OCI-LY3 (cell line): ENCODE results near the gene OR7A5.
"Not testable (repeated sequence)": the region's sequence is repeated elsewhere in the genome, so short reads cannot be mapped to it uniquely, and the experiment has no call there.

Experiments used
- H2AFZ ChIP-seq: fragments of 200-600, 300-600 bp; shearing (Covaris generic); 2 replicates; pipeline ENCODE4 v1.6.0; 2014; ENCODE audit warnings: antibody characterized with exemption, low read depth, low read length
- H3K27ac ChIP-seq: fragments of 200-600, 300-600 bp; sonication (generic); 2 replicates; pipeline ENCODE4 v1.5.1; 2014; ENCODE audit warnings: mild to moderate bottlenecking, low read length, moderate library complexity, mixed read lengths
- H3K27me3 ChIP-seq: fragments of 200-600, 300-600 bp; sonication (generic); 2 replicates; pipeline ENCODE4 v1.6.1; 2014; ENCODE audit warnings: low read depth, low read length, mixed read lengths
- H3K36me3 ChIP-seq: fragments of 200-600, 300-600 bp; sonication (generic); replicated peaks from 2 replicates; pipeline ENCODE3; 2014; ENCODE audit warnings: low read depth, low read length, mixed read lengths
- H3K4me1 ChIP-seq: fragments of 300-600, 200-600 bp; sonication (generic); 2 replicates; pipeline ENCODE4 v1.6.1; 2014; ENCODE audit warnings: low read length, mixed read lengths
- H3K4me2 ChIP-seq: fragments of 200-600, 300-600 bp; sonication (generic); 2 replicates; pipeline ENCODE4 v1.6.1; 2014; ENCODE audit warnings: low read length, mixed read lengths
- H3K4me3 ChIP-seq: fragments of 300-600, 200-600 bp; sonication (generic); 2 replicates; pipeline ENCODE4 v1.5.1; 2014; ENCODE audit warnings: antibody characterized with exemption, mild to moderate bottlenecking, low read length, moderate library complexity
- H3K79me2 ChIP-seq: fragments of 300-600, 200-600 bp; shearing (Covaris generic); 2 replicates; pipeline ENCODE4 v1.6.1; 2014; ENCODE audit warnings: mild to moderate bottlenecking, low read length, mixed read lengths
- H3K9ac ChIP-seq: fragments of 300-600, 200-600 bp; shearing (Covaris generic); 2 replicates; pipeline ENCODE4 v1.6.0; 2014; ENCODE audit warnings: mild to moderate bottlenecking, low read length, moderate library complexity
- H3K9me3 ChIP-seq: fragments of 200-600, 300-600 bp; shearing (Covaris generic); 2 replicates; pipeline ENCODE4 v1.6.1; 2014; ENCODE audit warnings: low read length, mixed read lengths; ENCODE audit not compliant: insufficient read depth
- H4K20me1 ChIP-seq: fragments of 200-600, 300-600 bp; sonication (generic); 2 replicates; pipeline ENCODE4 v1.6.1; 2016; ENCODE audit warnings: low read length, mixed read lengths; ENCODE audit not compliant: insufficient read depth
- EZH2phosphoT487 ChIP-seq: fragments of 200-600 bp; shearing (Covaris generic); IDR thresholded peaks from 2 replicates; pipeline ENCODE4 v1.6.1; 2018; ENCODE audit warnings: antibody characterized with exemption, mixed run types, low read depth
- TF ChIP-seq, protein P1 (sequence below): fragments of 200-600, 300-600 bp; sonication (generic); IDR thresholded peaks from 2 replicates; pipeline ENCODE4 v1.5.1; 2014; ENCODE audit warnings: antibody characterized with exemption, low read length, low read depth

The OR7A5 gene

DNA sequence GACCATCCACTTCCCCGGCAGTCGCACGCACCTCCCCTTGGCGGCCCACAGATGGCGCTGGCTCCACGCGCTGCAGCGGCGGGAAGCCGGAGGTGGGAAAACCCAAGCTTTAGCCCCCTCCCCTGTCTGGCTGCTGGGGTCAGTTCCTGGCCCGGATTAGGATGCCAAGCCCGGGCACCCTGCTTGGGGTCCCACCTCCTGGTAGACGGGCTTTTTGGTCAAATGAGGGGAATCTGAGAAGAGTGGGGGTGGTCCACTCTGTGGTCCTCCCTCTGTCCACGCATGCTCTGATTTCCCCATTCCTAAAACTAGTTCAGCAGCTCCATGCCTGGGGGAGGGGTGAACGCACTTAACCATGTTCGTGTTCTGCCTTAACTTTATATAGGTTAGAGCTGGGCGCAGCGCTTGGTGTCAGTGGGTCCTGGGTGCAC, 48.5 kb downstream of the OR7A5 start:
- Histone ChIP-seq H3K9me3 (no peaks in the 10 kb centered on the region), H3K4me2 (peak overlapping the region; percentile 17), H3K9ac (no peak overlapping the region), H3K27me3 (peaks cover 6% of the 10 kb centered on the region; the same call in 1 of the 2 replicates), H4K20me1 (no peaks in the 10 kb centered on the region), H3K27ac (no peak overlapping the region), H2AFZ (peak overlapping the region; percentile 64; the same call in 1 of the 2 replicates), H3K79me2 (no peaks in the 10 kb centered on the region), H3K36me3 (no peaks in the 10 kb centered on the region), H3K4me1 (no peaks in the 10 kb centered on the region), H3K4me3 (no peak overlapping the region)
- no peak for TF ChIP-seq EZH2phosphoT487
- TF ChIP-seq, protein P1, sequence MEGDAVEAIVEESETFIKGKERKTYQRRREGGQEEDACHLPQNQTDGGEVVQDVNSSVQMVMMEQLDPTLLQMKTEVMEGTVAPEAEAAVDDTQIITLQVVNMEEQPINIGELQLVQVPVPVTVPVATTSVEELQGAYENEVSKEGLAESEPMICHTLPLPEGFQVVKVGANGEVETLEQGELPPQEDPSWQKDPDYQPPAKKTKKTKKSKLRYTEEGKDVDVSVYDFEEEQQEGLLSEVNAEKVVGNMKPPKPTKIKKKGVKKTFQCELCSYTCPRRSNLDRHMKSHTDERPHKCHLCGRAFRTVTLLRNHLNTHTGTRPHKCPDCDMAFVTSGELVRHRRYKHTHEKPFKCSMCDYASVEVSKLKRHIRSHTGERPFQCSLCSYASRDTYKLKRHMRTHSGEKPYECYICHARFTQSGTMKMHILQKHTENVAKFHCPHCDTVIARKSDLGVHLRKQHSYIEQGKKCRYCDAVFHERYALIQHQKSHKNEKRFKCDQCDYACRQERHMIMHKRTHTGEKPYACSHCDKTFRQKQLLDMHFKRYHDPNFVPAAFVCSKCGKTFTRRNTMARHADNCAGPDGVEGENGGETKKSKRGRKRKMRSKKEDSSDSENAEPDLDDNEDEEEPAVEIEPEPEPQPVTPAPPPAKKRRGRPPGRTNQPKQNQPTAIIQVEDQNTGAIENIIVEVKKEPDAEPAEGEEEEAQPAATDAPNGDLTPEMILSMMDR = peak; percentile 74

DNA sequence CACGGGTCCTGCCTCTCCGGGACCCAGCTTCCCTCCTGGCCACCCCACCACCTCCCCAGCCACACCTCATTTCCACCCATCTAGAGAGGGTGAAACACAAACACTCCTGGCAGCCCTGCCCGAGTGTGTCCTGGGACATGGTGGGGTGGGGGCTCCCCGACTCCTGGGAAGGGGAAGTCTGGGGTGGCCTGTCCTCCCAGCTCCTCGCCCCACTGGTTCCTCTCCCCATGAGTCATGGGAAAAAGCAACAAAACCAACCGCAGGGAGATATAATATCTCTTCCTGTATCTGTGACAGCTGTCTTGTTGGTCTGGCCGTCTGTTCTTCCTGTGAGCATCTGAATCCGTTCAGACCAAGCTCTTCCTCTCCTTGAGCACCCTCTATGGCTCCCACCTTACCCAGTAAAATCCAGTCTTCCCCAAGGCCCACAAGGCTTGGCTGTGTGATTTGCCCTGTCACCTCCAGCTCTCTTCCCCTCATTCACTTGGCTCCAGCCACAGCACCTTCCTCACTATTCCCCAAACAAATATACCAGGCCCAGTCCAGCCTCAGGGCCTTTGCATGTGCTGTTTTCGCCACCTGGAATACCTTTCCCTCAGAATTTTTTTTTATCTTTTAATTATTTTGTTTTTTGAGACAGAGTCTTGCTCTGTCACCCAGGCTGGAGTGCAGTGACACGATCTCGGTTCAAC, 49.7 kb downstream of the OR7A5 start:
- H3K4me1 ChIP-seq, H3K27ac ChIP-seq, H3K9me3 ChIP-seq, H3K4me3 ChIP-seq, H4K20me1 ChIP-seq, H3K79me2 ChIP-seq, H3K27me3 ChIP-seq, H3K4me2 ChIP-seq, H3K36me3 ChIP-seq, H2AFZ ChIP-seq, H3K9ac ChIP-seq: not testable (repeated sequence)

DNA sequence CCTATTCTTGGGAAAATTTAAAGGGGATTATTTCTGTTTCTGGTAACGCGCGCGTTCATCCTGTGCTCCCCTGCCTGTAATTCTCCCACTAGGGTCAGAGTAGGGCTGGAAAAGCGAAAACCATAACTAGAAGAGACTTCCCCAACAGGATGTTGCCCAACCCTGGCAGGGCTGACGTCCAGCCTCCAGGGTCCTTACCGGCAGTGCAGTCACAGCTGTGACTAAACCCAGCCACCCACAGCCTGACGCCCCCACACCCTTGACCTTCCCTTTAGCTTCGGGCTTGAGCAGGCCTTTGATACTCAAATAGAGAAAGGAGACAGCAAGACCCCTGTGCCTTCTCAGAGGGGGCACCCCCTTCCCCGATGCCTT, 50.3 kb downstream of the OR7A5 start:
- H3K27me3 ChIP-seq, H3K9me3 ChIP-seq, H2AFZ ChIP-seq, H3K4me1 ChIP-seq, H3K4me2 ChIP-seq, H3K4me3 ChIP-seq, H3K27ac ChIP-seq, H4K20me1 ChIP-seq, H3K9ac ChIP-seq, H3K79me2 ChIP-seq, H3K36me3 ChIP-seq: not testable (repeated sequence)

DNA sequence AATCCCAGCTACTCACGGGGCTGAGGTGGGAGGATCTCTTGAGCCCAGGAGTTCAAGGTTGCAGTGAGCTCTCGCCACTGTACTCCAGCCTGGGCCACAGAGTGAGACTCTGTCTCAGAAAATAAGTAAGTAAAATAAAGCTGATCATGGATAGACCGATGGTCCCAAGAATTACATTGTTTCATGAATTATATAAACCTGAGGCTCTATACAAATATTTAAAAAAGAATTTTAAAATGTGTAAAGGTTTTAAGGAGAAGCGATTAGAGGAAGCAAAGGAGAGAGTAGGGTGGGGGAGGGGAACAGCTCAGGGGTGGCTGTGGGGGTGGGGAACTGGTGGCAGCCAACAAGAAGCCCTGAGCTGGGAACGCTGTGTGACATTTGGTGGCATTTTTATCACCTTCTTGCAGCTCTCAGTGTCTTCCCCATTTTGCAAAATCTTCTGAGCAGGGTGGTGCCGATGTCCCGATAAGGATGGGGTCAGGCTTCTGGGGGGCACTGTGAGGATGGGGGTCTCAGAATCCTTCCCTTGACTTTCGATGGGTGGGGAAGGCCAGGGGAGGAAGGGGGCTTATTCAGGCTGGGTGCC, 51.5 kb downstream of the OR7A5 start:
- H3K4me3 ChIP-seq, H3K79me2 ChIP-seq, H3K4me1 ChIP-seq, H3K4me2 ChIP-seq, H3K27me3 ChIP-seq, H2AFZ ChIP-seq, H4K20me1 ChIP-seq, H3K27ac ChIP-seq, H3K36me3 ChIP-seq, H3K9me3 ChIP-seq, H3K9ac ChIP-seq: not testable (repeated sequence)

DNA sequence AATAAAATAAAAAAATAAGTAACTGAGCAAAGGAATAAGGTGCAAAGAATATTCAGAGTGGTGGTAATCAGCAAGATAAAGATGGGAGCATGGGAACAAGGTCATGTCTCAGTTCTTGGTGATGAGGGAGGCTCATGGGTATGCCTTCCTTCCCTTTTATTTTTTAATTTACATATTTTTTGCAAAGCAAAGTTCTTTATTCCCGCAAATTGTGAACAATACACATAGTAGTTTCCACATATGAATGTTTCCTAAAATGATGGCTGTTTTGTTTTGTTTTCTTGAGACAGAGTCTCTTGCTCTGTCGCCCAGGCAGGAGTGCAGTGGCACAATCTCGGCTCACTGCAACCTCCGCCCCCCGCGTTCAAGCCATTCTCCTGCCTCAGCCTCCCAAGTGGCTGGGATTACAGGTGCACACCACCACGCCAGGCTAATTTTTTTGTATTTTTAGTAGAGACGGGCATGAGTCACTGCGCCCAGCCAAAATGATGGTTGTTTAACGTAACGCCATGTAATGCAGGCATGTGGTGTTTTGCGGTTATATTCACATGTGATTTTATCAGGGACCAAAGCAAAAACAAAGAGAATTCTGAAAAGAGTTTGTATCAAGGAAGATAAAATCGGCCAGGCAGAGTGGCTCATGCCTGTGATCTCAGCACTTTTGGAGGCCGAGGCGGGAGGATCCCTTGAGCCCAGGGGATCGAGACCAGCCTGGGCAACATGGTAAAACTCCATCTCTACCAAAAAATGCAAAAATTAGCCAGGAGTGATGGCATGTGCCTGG, 52.2 kb downstream of the OR7A5 start:
- H3K27ac ChIP-seq = no peak overlapping the region
- no peak overlapping the region for H3K4me2 ChIP-seq
- no peak overlapping the region for H3K9ac ChIP-seq
- no peaks in the 10 kb centered on the region for H3K79me2 ChIP-seq
- H2AFZ ChIP-seq = no peak overlapping the region
- no peaks in the 10 kb centered on the region for H4K20me1 ChIP-seq
- no peaks in the 10 kb centered on the region for H3K9me3 ChIP-seq
- H3K4me3 ChIP-seq = no peak overlapping the region
- no peaks in the 10 kb centered on the region for H3K27me3 ChIP-seq
- H3K4me1 ChIP-seq = peaks cover 3% of the 10 kb centered on the region; the same call in 1 of the 2 replicates
- no peak for TF ChIP-seq EZH2phosphoT487
- TF ChIP-seq, protein P1 = no peak
- H3K36me3 ChIP-seq = no peaks in the 10 kb centered on the region

DNA sequence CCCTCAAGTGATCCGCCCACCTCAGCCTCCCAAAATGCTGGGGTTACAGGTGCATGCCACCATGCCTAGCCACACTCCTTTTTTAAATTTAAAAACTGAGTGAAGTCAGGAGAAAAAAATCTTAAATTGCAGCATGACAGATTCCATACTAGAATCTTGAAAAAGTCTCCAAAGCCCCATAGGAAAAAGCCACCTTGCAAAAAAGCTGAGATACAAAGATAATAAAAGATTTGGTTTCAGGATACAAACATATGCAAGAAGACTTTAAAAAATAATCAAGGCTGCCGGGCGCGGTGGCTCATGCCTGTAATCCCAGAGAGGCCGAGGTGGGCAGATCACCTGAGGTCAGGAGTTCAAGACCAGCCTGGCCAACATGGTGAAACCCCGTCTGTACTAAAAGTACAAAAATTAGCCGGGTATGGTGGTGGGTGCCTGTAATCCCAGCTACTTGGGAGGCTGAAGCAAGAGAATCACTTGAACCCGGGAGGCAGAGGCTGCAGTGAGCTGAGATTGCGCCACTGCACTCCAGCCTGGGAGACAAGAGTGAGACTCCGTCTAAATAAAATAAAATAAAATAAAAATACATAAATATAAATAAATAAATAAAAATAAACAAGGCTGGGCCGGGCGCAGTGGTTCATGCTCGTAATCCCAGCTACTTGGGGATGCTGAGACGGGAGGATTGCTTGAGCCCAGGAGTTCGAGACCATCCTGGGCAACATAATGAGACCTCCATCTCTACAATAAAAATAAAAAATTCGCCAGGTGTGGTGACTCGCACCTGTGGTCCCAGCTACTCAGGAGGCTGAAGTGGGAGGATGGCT, 53.1 kb downstream of the OR7A5 start:
- not testable (repeated sequence) for H3K36me3 ChIP-seq, H2AFZ ChIP-seq, H4K20me1 ChIP-seq, H3K9me3 ChIP-seq, H3K4me2 ChIP-seq, H3K4me3 ChIP-seq, H3K79me2 ChIP-seq, H3K27ac ChIP-seq, H3K4me1 ChIP-seq, H3K27me3 ChIP-seq, H3K9ac ChIP-seq

DNA sequence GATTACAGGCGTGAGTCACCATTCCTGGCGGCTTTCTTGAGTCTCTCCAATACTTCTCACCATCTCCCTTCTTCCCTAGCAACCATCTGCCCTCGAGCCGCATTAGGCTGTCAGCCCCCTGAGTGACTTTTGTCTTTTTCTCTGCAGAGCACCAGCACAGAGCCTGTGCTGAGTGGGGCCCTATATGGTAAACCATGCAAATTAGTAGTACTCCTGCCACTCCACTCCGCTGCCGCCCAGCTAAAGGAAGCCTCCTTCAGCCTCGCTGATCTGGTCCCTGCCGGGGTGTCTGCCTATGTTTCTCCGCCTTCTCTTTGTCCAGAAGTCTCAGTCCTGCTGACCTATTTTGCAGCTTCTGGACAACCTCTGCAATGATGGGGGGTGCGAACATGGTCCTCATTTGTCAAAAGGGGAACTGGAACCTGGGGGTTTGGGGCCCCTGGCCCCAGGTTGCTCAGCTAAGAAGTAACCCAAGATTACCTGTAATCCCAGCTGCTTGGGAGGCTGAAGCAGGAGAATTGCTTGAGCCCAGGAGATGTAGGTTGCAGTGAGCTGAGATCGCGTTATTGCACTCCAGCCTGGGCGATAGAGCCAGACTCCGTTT, 54.3 kb downstream of the OR7A5 start:
- H3K79me2 ChIP-seq, H3K4me1 ChIP-seq, H3K27ac ChIP-seq, H2AFZ ChIP-seq, H3K4me2 ChIP-seq, H3K4me3 ChIP-seq, H3K9me3 ChIP-seq, H3K9ac ChIP-seq, H3K27me3 ChIP-seq, H3K36me3 ChIP-seq, H4K20me1 ChIP-seq: not testable (repeated sequence)
